CD4-positive, CD25-positive, alpha-beta regulatory T cell (primary cell): ENCODE data around the gene LMO7. TPM values are rescaled to one million over a fixed set of nuclear protein-coding genes. Genes with fewer than 3 reads are reported as not detected.
"Not testable (repeated sequence)": the region's sequence is repeated elsewhere in the genome, so short reads cannot be mapped to it uniquely, and the experiment has no call there.

Experiments
- ATAC-seq, 2 donors: fragments of 150-1000 bp; cut with Tn5 transposase; one replicate each; pipeline ENCODE4 v1.10.0; 2021; ENCODE audit warnings: low read depth in 2 of 2, moderate number of reproducible peaks in 2 of 2, moderate library complexity in 1 of 2
- DNase-seq, 3 donors: peaks; one replicate each; pipeline versions ENCODE4 v3.0.0 to v3.0.0-alpha.2; 2012 to 2022; ENCODE audit warnings: mixed read lengths in 1 of 3
- H3K27ac ChIP-seq: one replicate; pipeline ENCODE4 v1.7.0; 2013; ENCODE audit warnings: mild to moderate bottlenecking, low read length; ENCODE audit not compliant: insufficient read depth, poor library complexity, severe bottlenecking
- H3K27me3 ChIP-seq: one replicate; pipeline ENCODE4 v1.7.0; 2013; ENCODE audit warnings: low read length; ENCODE audit not compliant: control insufficient read depth, insufficient read depth
- H3K36me3 ChIP-seq: one replicate; pipeline ENCODE4 v1.7.0; 2013; ENCODE audit warnings: mild to moderate bottlenecking, low read length, moderate library complexity; ENCODE audit not compliant: control insufficient read depth, insufficient read depth
- H3K4me1 ChIP-seq: 2 replicates; pipeline ENCODE4 v1.7.0; 2013; ENCODE audit warnings: mild to moderate bottlenecking, low read length; ENCODE audit not compliant: insufficient read depth, control insufficient read depth, poor library complexity, severe bottlenecking
- H3K4me3 ChIP-seq: one replicate; pipeline ENCODE4 v1.7.0; 2013; ENCODE audit warnings: low read depth, mild to moderate bottlenecking, low read length, moderate library complexity
- H3K9me3 ChIP-seq, 2 experiments: 1 replicate in 1 of 2; 2 replicates in 1 of 2; pipeline ENCODE4 v1.7.0; 2013; ENCODE audit warnings: low read length in 2 of 2, mild to moderate bottlenecking in 1 of 2, moderate library complexity in 1 of 2; ENCODE audit not compliant: control insufficient read depth in 2 of 2
- H3K27ac Mint-ChIP-seq, 3 donors: one replicate each; pipeline ENCODE4 v1.8.0; 2020 to 2022; ENCODE audit warnings: mild to moderate bottlenecking in 3 of 3, mixed read lengths in 3 of 3, moderate library complexity in 2 of 3
- H3K27me3 Mint-ChIP-seq: one replicate; pipeline ENCODE4 v1.8.0; 2022; ENCODE audit warnings: mild to moderate bottlenecking, mixed read lengths
- H3K36me3 Mint-ChIP-seq: one replicate; pipeline ENCODE4 v1.8.0; 2020; ENCODE audit warnings: mixed read lengths
- H3K4me1 Mint-ChIP-seq, 4 donors: one replicate each; pipeline ENCODE4 v1.8.0; 2020 to 2022; ENCODE audit warnings: mixed read lengths in 4 of 4, mild to moderate bottlenecking in 1 of 4
- H3K4me3 Mint-ChIP-seq, 4 donors: one replicate each; pipeline ENCODE4 v1.8.0; 2020 to 2022; ENCODE audit warnings: mild to moderate bottlenecking in 4 of 4, mixed read lengths in 4 of 4, moderate library complexity in 3 of 4
- H3K9me3 Mint-ChIP-seq, 7 donors: one replicate each; pipeline ENCODE4 v1.8.0; 2020 to 2022; ENCODE audit warnings: mixed read lengths in 7 of 7, mild to moderate bottlenecking in 3 of 7, moderate library complexity in 2 of 7
- polyA plus RNA-seq, 4 donors: library from polyadenylated mRNA; unstranded; fragments of 300-500 nt; fragmentation: Illumina TruSeq; gene quantifications; one replicate each; pipeline ENCODE4 v1.2.3, GENCODE V29; 2021
- total RNA-seq: library from RNA; stranded (reverse); gene quantifications from one replicate; pipeline ENCODE4 v1.2.3, GENCODE V29; 2022

LMO7 gene
- total and polyA plus RNA-seq, 5 donors from 2014 or later, result 4.2 to 22.5 (median 10.6) TPM

DNA sequence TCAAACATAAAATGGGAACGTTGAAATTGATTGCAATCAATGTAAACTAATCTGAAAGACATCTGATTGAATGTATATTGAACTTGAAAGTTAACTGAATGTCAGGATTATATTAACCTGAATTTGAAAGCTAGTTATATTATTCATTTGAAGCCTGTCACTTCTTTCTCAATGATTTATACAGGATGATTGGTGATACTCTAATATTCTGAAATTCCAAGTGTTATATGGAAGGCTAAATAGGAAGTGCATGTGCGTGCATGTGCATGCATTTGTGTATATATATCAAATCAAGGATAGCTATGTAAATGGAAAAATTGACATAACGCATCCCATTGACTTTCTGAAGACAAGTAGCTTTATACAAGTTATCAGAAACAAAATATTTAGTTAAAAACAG, 143.3 kb downstream of the LMO7 start:
- no peak overlapping the region for H3K27ac Mint-ChIP-seq
- no peaks in the 10 kb centered on the region for H3K4me1 ChIP-seq
- no peak overlapping the region for H3K4me3 Mint-ChIP-seq
- H3K4me3 ChIP-seq, result no peak overlapping the region
- H3K9me3 ChIP-seq, result no peaks in the 10 kb centered on the region
- H3K4me1 Mint-ChIP-seq, result peaks cover 0 to 7% (median 1%) of the 10 kb centered on the region in 4 donors
- peaks cover 0 to 16% (median 4%) of the 10 kb centered on the region in 7 donors for H3K9me3 Mint-ChIP-seq
- ATAC-seq (no peak), DNase-seq (no peak)
- no peaks in the 10 kb centered on the region for H3K36me3 ChIP-seq
- H3K36me3 Mint-ChIP-seq, result peaks cover 28% of the 10 kb centered on the region
- H3K27me3 ChIP-seq, result no peaks in the 10 kb centered on the region
- no peak overlapping the region for H3K27ac ChIP-seq
- H3K27me3 Mint-ChIP-seq, result no peaks in the 10 kb centered on the region

DNA sequence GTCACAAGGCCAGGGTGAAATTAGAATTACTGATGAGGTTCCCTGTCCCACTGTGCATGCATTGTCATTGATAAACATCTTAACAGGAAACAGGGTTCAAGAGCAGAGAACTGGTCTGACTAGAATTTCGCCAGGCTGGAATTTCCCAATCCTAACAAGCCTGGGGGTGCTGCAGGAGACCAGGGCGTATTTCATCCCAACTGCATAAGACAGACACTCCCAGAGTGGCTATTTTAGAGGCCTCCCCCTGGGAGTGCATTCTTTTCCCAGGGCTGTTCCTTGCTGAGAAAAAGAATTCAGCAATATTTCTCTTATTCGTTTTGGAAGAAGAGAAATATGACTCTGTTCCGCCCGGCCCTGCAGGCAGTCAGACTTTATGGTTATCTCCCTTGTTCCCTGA, 144.0 kb downstream of the LMO7 start:
- not testable (repeated sequence) for H3K9me3 ChIP-seq, H3K27me3 Mint-ChIP-seq, H3K36me3 ChIP-seq, H3K27ac ChIP-seq, ATAC-seq, H3K27ac Mint-ChIP-seq, H3K4me3 ChIP-seq, H3K4me3 Mint-ChIP-seq, H3K4me1 Mint-ChIP-seq, H3K27me3 ChIP-seq, DNase-seq, H3K4me1 ChIP-seq
- peaks cover 28% of the 10 kb centered on the region for H3K36me3 Mint-ChIP-seq
- peaks cover 0 to 16% (median 4%) of the 10 kb centered on the region in 7 donors for H3K9me3 Mint-ChIP-seq

DNA sequence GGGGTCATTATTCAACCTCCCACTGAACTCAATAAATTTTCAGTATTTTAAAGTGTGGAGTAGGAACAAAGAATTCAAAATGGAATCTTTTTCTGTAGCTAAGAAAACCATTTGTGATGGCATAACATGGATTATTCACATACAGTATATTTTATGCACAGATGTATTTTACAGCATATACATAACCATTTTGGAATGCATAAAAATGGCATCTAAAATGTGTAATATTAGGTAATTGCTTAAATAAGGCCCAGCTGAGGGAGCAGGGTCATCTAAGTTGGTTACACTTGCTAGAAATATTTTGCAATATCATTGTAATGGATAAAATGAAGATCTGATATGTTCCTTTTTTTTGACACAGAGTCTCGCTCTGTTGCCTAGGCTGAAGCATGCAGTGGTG, 146.9 kb downstream of the LMO7 start:
- H3K9me3 Mint-ChIP-seq, result peaks cover 0 to 16% (median 4%) of the 10 kb centered on the region in 7 donors
- H3K27me3 Mint-ChIP-seq, result no peaks in the 10 kb centered on the region
- no peaks in the 10 kb centered on the region for H3K9me3 ChIP-seq
- no peaks in the 10 kb centered on the region for H3K27me3 ChIP-seq
- H3K4me3 Mint-ChIP-seq, result no peak overlapping the region
- no peak for ATAC-seq
- peaks cover 0 to 10% (median 1%) of the 10 kb centered on the region in 4 donors for H3K4me1 Mint-ChIP-seq
- no peak for DNase-seq
- H3K36me3 Mint-ChIP-seq, result peaks cover 31% of the 10 kb centered on the region
- no peak overlapping the region for H3K27ac ChIP-seq
- H3K27ac Mint-ChIP-seq, result no peak overlapping the region
- no peaks in the 10 kb centered on the region for H3K4me1 ChIP-seq
- H3K36me3 ChIP-seq, result no peaks in the 10 kb centered on the region
- H3K4me3 ChIP-seq, result no peak overlapping the region

DNA sequence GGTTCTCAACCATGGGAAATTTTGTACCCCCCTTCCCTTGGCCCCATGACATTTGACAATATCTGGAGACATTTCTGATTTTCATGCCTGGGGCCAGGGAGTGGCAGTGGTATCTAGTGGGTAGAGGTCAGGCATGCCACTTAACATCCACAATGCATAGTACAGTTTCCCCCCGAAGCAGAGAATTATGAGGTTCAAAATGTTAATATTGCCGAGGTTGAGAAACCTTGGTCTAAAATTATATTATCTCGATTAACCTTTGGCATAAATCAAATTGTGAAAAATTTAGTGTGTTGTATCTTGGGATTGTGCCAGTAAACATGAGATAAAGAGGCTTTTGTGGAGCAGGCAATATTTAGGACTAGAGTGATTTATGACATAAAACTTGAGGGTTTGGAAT, 147.9 kb downstream of the LMO7 start:
- Histone ChIP-seq H3K4me3 (no peak overlapping the region), H3K9me3 (no peaks in the 10 kb centered on the region), H3K27me3 (no peaks in the 10 kb centered on the region), H3K27ac (no peak overlapping the region), H3K36me3 (no peaks in the 10 kb centered on the region), H3K4me1 (no peaks in the 10 kb centered on the region)
- peaks cover 0 to 16% (median 4%) of the 10 kb centered on the region in 7 donors for H3K9me3 Mint-ChIP-seq
- no peaks in the 10 kb centered on the region for H3K27me3 Mint-ChIP-seq
- H3K4me1 Mint-ChIP-seq, result peaks cover 0 to 10% (median 1%) of the 10 kb centered on the region in 4 donors
- ATAC-seq, result no peak
- no peak overlapping the region for H3K4me3 Mint-ChIP-seq
- no peak for DNase-seq
- peaks cover 26% of the 10 kb centered on the region for H3K36me3 Mint-ChIP-seq
- no peak overlapping the region for H3K27ac Mint-ChIP-seq

DNA sequence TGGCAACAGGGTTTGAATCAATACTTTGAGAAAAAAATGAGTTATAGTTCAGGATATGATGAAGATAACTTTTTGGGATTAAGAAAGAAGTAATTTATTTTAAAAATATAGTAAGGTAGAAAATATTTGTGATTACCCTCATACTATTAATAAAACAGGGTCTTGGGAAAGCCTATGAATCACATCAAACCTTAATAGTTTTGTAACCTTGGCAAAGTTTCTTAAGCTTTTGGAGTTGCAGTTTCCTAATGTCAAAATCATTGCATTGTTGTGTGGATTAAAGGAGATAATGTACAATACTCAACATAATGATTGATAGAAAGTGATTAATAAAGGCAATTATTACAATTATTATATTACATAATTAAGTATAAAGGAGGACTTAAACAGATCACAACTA, 149.0 kb downstream of the LMO7 start:
- Histone ChIP-seq H3K4me3 (no peak overlapping the region), H3K4me1 (no peaks in the 10 kb centered on the region), H3K36me3 (no peaks in the 10 kb centered on the region), H3K27me3 (no peaks in the 10 kb centered on the region), H3K27ac (no peak overlapping the region), H3K9me3 (no peaks in the 10 kb centered on the region)
- Mint-ChIP-seq H3K4me1 (peaks cover 0 to 7% (median 1%) of the 10 kb centered on the region in 4 donors), H3K27me3 (no peaks in the 10 kb centered on the region), H3K9me3 (peaks cover 0 to 7% (median 2%) of the 10 kb centered on the region in 7 donors), H3K4me3 (no peak overlapping the region), H3K27ac (no peak overlapping the region), H3K36me3 (peaks cover 18% of the 10 kb centered on the region)
- DNase-seq (no peak), ATAC-seq (no peak)

DNA sequence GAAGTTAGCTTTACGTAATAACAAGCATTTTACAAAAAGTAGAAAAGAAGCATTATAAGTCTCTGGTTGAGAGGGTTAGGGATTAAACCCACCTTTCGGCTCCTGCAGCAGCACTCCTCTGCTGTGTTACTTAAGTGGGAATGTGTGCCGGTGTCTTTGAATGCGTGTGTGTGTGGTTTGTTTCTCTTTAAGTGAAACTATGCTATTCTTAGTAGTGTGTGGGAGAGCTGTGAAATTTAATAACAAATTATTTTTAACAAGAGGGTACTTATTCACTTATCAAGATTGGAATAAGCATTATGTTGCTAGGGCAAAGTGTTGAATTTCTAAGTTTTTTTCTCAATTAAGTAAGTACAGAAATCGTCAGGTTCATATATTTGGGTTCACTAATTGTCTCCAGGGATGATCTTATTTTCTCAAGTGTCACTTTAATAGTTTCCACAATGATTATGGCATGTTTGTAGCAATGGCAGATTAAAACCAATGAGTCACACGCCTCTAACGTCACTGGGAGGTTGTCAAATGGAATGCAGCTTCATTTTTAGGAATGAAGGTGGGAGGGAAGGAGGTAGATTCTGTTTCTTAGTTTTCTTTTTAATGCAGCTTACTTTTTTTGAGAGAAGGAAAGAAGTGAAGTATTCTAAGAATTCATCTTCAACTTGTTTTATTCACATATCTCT, 151.3 kb downstream of the LMO7 start:
- peaks cover 9% of the 10 kb centered on the region for H3K36me3 Mint-ChIP-seq
- H3K27me3 Mint-ChIP-seq, result no peaks in the 10 kb centered on the region
- DNase-seq (no peak), ATAC-seq (no peak)
- H3K27ac Mint-ChIP-seq, result no peak overlapping the region
- H3K9me3 Mint-ChIP-seq, result peaks cover 0 to 3% (median 0%) of the 10 kb centered on the region in 7 donors
- Histone ChIP-seq H3K36me3 (no peaks in the 10 kb centered on the region), H3K27me3 (no peaks in the 10 kb centered on the region), H3K4me3 (no peak overlapping the region), H3K4me1 (no peaks in the 10 kb centered on the region), H3K27ac (no peak overlapping the region), H3K9me3 (no peaks in the 10 kb centered on the region)
- peaks cover 0 to 6% (median 1%) of the 10 kb centered on the region in 4 donors for H3K4me1 Mint-ChIP-seq
- H3K4me3 Mint-ChIP-seq, result no peak overlapping the region

DNA sequence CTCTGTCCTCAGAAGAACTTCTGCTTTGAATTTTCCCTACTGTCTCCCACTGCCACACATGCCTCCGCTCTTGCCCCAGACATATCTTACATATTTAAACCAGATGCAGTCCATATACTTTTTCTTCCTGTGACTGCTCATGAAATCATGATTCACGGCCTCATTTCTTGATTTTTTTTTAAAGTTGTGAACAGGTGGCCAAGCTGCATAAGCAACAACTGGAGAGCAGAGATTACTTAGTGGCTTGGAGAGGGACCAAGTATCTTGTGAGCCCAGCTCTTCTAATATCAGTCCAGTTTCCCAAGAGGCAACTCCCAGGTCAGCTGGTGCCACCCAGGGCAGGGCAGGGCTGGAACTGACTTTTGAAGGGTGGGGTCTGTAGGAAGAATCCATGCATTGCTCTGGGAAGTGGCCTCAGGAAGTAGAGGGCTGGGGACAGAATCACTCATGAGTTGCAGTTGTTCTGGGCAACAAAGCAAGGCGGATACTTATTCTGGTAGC, 152.4 kb downstream of the LMO7 start:
- no peak overlapping the region for H3K4me3 Mint-ChIP-seq
- peaks cover 0 to 2% (median under 1%) of the 10 kb centered on the region in 4 donors for H3K4me1 Mint-ChIP-seq
- no peaks in the 10 kb centered on the region for H3K4me1 ChIP-seq
- no peak for DNase-seq
- no peaks in the 10 kb centered on the region for H3K9me3 Mint-ChIP-seq
- no peak overlapping the region for H3K4me3 ChIP-seq
- no peak for ATAC-seq
- peaks cover 3% of the 10 kb centered on the region for H3K36me3 Mint-ChIP-seq
- H3K27ac Mint-ChIP-seq, result no peak overlapping the region
- no peaks in the 10 kb centered on the region for H3K27me3 ChIP-seq
- no peaks in the 10 kb centered on the region for H3K36me3 ChIP-seq
- H3K27me3 Mint-ChIP-seq, result no peaks in the 10 kb centered on the region
- H3K9me3 ChIP-seq, result no peaks in the 10 kb centered on the region
- no peak overlapping the region for H3K27ac ChIP-seq
